GM12878 (cell line): ENCODE measurements around the gene HDGFL1. TPM values are rescaled to one million over a fixed set of nuclear protein-coding genes. Genes with fewer than 3 reads are reported as not detected.

Source experiments
- ATAC-seq: fragments of 200-7000 bp; cut with Tn5 transposase; 3 replicates; pipeline ENCODE4 v1.9.1; 2020; ENCODE audit warnings: mild to moderate bottlenecking, moderate library complexity
- BruUV-seq: library from RNA; stranded (reverse); fragments of 400-500 nt; replicated peaks from 2 replicates; lab custom pipeline; 2021; lab: Mats Ljungman, UMichigan
- CTCF ChIA-PET: fragments of 300-600 bp; sonication (Branson Sonifier 250); formaldehyde crosslinking; extraction: SDS; loops from one replicate; lab custom pipeline; 2021; ENCODE audit warnings: inconsistent platforms; lab: Yijun Ruan, JAX
- POLR2A ChIA-PET: fragments of 350-600 bp; formaldehyde crosslinking; extraction: SDS; loops from one replicate; lab custom pipeline; 2021; ENCODE audit warnings: inconsistent platforms; lab: Charles Lee
- RAD21 ChIA-PET: fragments of 300-600 bp; sonication (Branson Sonifier 250); formaldehyde crosslinking; loops from one replicate; lab custom pipeline; 2023; ENCODE audit warnings: antibody characterized with exemption; ENCODE audit not compliant: unreplicated experiment; lab: Charles Lee
- SMC1A ChIA-PET: fragments of 300-600 bp; sonication (Branson Sonifier 250); formaldehyde crosslinking; loops from one replicate; lab custom pipeline; 2023; ENCODE audit not compliant: unreplicated experiment, uncharacterized antibody; lab: Charles Lee
- DNase-seq: peaks from one replicate; pipeline ENCODE4 v3.0.0-alpha.2; 2011; ENCODE audit warnings: low read depth, low spot score
- FAIRE-seq: peaks from 3 replicates; lab custom pipeline; 2011; peaks lifted over from hg19 to GRCh38; lab: Jason Lieb, UNC
- H2AFZ ChIP-seq: 2 replicates; pipeline ENCODE4 v1.6.0; 2011; ENCODE audit warnings: low read depth, low read length, control low read depth; ENCODE audit not compliant: control insufficient read depth
- H3K27ac ChIP-seq: 2 replicates; pipeline ENCODE4 v1.5.1; 2011; ENCODE audit warnings: control low read depth; ENCODE audit not compliant: control insufficient read depth, insufficient read depth
- H3K27me3 ChIP-seq, 2 experiments: replicated peaks in 1 of 2; 2 replicates each; pipeline versions ENCODE4 v1.6.0 to v1.6.1; 2011; ENCODE audit warnings: low read length in 1 of 2; ENCODE audit not compliant: control insufficient read depth in 2 of 2, insufficient read depth in 2 of 2
- H3K36me3 ChIP-seq, 2 experiments: 2 replicates each; pipeline ENCODE4 v1.5.1; 2011; ENCODE audit warnings: low read length in 1 of 2; ENCODE audit not compliant: control insufficient read depth in 2 of 2, insufficient read depth in 2 of 2
- H3K4me1 ChIP-seq: 2 replicates; pipeline ENCODE4 v1.6.1; 2011; ENCODE audit warnings: mild to moderate bottlenecking, low read length, moderate library complexity, mixed read lengths; ENCODE audit not compliant: control insufficient read depth, insufficient read depth
- H3K4me2 ChIP-seq: 2 replicates; pipeline ENCODE4 v1.6.0; 2011; ENCODE audit warnings: control low read depth; ENCODE audit not compliant: control insufficient read depth, insufficient read depth
- H3K4me3 ChIP-seq: fragments of 200-600 bp; sonication (generic); 2 replicates; pipeline ENCODE4 v1.5.1; 2016
- H3K79me2 ChIP-seq: 2 replicates; pipeline ENCODE4 v1.6.0; 2011; ENCODE audit warnings: low read length; ENCODE audit not compliant: control insufficient read depth, insufficient read depth
- H3K9ac ChIP-seq: 2 replicates; pipeline ENCODE4 v1.8.0; 2011; ENCODE audit warnings: low read length, control low read depth, mixed read lengths; ENCODE audit not compliant: control insufficient read depth, insufficient read depth
- H3K9me3 ChIP-seq: replicated peaks from 3 replicates; pipeline ENCODE4 v1.5.1; 2011; ENCODE audit warnings: mild to moderate bottlenecking, low read length; ENCODE audit not compliant: control insufficient read depth, insufficient read depth
- H4K20me1 ChIP-seq: 2 replicates; pipeline ENCODE4 v1.6.0; 2011; ENCODE audit not compliant: control insufficient read depth, insufficient read depth
- ATF3 ChIP-seq: IDR thresholded peaks from 2 replicates; pipeline ENCODE4 v1.6.1; 2011; ENCODE audit warnings: low read depth, mild to moderate bottlenecking, low read length, moderate library complexity, borderline replicate concordance; ENCODE audit errors: extremely low read depth
- ATF7 ChIP-seq: fragments of 450-650 bp; IDR thresholded peaks from 2 replicates; pipeline ENCODE4 v1.6.1; 2016; ENCODE audit warnings: low read depth, mild to moderate bottlenecking
- BACH1 ChIP-seq: fragments of 450-650 bp; IDR thresholded peaks from 2 replicates; pipeline ENCODE4 v1.6.1; 2017; ENCODE audit warnings: mild to moderate bottlenecking, borderline replicate concordance
- CEBPZ ChIP-seq: fragments of 150-350 bp; IDR thresholded peaks from 2 replicates; pipeline ENCODE4 v1.6.1; 2016; ENCODE audit warnings: low read depth, low read length
- CHD4 ChIP-seq: fragments of 200-600 bp; sonication (generic); IDR thresholded peaks from 2 replicates; pipeline ENCODE4 v1.6.1; 2016; ENCODE audit warnings: mild to moderate bottlenecking
- FOXK2 ChIP-seq: fragments of 450-650 bp; IDR thresholded peaks from 2 replicates; pipeline ENCODE4 v1.6.1; 2017; ENCODE audit warnings: mild to moderate bottlenecking, moderate library complexity
- MLLT1 ChIP-seq: fragments of 450-650 bp; IDR thresholded peaks from 2 replicates; pipeline ENCODE4 v1.6.1; 2016; ENCODE audit warnings: mild to moderate bottlenecking
- NFYA ChIP-seq: IDR thresholded peaks from 2 replicates; pipeline ENCODE4 v1.6.1; 2011; ENCODE audit warnings: low read depth, mild to moderate bottlenecking, low read length, improper control_type of control experiment, borderline replicate concordance
- NR2C2 ChIP-seq: IDR thresholded peaks from 2 replicates; pipeline ENCODE4 v1.6.1; 2011; ENCODE audit warnings: borderline replicate concordance, low read depth; ENCODE audit not compliant: control insufficient read depth, insufficient read length
- POLR2A ChIP-seq: IDR thresholded peaks from 2 replicates; pipeline ENCODE4 v1.6.1; 2011; ENCODE audit warnings: low read depth, mild to moderate bottlenecking, low read length
- RAD21 ChIP-seq: IDR thresholded peaks from 2 replicates; pipeline ENCODE4 v1.6.1; 2011; ENCODE audit warnings: mild to moderate bottlenecking, low read depth, low read length, moderate library complexity; ENCODE audit not compliant: insufficient read depth
- STAT3 ChIP-seq: IDR thresholded peaks from 2 replicates; pipeline ENCODE4 v1.6.1; 2011; ENCODE audit warnings: low read depth, low read length, improper control_type of control experiment
- SUPT20H ChIP-seq: IDR thresholded peaks from 2 replicates; pipeline ENCODE4 v1.6.1; 2011; ENCODE audit warnings: low read depth, mild to moderate bottlenecking, low read length, moderate library complexity, borderline replicate concordance; ENCODE audit not compliant: control insufficient read depth
- TBL1XR1 ChIP-seq: IDR thresholded peaks from 2 replicates; pipeline ENCODE4 v1.6.1; 2012; ENCODE audit warnings: low read depth, low read length, improper control_type of control experiment
- WGBS: methylation state at CpG from one replicate; pipeline ENCODE4 v1.1.6; 2016; ENCODE audit warnings: low lambda C conversion rate; ENCODE audit not compliant: insufficient replicate concordance, insufficient coverage; ENCODE audit errors: missing lambda C conversion rate; 5-methylcytosine and 5-hydroxymethylcytosine counted together
- in situ Hi-C: fragments of 300-500 bp; cut with MboI; formaldehyde crosslinking; loops from 9 replicates; pipeline ENCODE4 v1.14.3; 2018; ENCODE audit warnings: mixed read lengths
- intact Hi-C: fragments of 100-400 bp; cut with micrococcal nuclease; formaldehyde crosslinking; loops from one replicate; pipeline ENCODE4 v1.14.2; 2022; ENCODE audit not compliant: unreplicated experiment
- polyA plus RNA-seq, 11 experiments: library from polyadenylated mRNA; depleted of rRNA in 4 of 11; unstranded in 6 of 11; stranded (reverse) in 5 of 11; fragments of >200 nt; fragmentation: Nextera tagmentation in 4 of 11; fragmentation: Illumina TruSeq in 1 of 11; extraction: Ambion mirVana in 4 of 11; extraction: Trizol in 1 of 11; gene quantifications; 1 replicate in 1 of 11; 2 replicates in 10 of 11; pipeline versions ENCODE4 v1.2.1 to v1.2.3, GENCODE V29; 2011 to 2016; ENCODE audit warnings: inconsistent platforms in 2 of 11, missing spikeins in 2 of 11, low read depth in 1 of 11
- total RNA-seq, 4 experiments: library from RNA; depleted of rRNA in 3 of 4; stranded (reverse); fragments of >200 nt in 3 of 4; fragmentation: Illumina TruSeq in 1 of 4; extraction: Trizol in 1 of 4; gene quantifications; 2 replicates each; pipeline versions ENCODE4 v1.2.1 to v1.2.3, GENCODE V29; 2013 to 2021

Gene HDGFL1
- total and polyA plus RNA-seq, 10 of the 15 experiments (the other 5 are each of a cell fraction or from before 2014, with no cell fraction given): 0.03 to 0.69 (median 0.19) TPM

GRCh38 chr6:22526736-22527135 is 42.6 kb upstream of the HDGFL1 start:
- ChIA-PET POLR2A (no interaction called here), SMC1A (interaction anchor here (0.6 to 1.2 kb wide), 4 partner anchors 9 to 927 kb away, joined by 3 read pairs; no protein-coding TSS in a partner anchor), RAD21 (no interaction called here), CTCF (interaction anchor here (1.2 to 1.3 kb wide), 3 partner anchors 8 to 210 kb away, joined by 3 to 4 read pairs (median 3); no protein-coding TSS in a partner anchor)
- intact Hi-C loops: no loop called here
- H3K27ac ChIP-seq: no peak overlapping the region
- H4K20me1 ChIP-seq: no peaks in the 10 kb centered on the region
- no peak overlapping the region for H3K4me2 ChIP-seq
- FAIRE-seq: no peak
- no peaks in the 10 kb centered on the region for H3K36me3 ChIP-seq
- H3K27me3 ChIP-seq: no peaks in the 10 kb centered on the region
- H3K79me2 ChIP-seq: no peaks in the 10 kb centered on the region
- no peaks in the 10 kb centered on the region for H3K9me3 ChIP-seq
- no TSS peak for BruUV-seq
- H3K4me3 ChIP-seq: no peak overlapping the region
- H3K9ac ChIP-seq: no peak overlapping the region
- H2AFZ ChIP-seq: no peak overlapping the region
- H3K4me1 ChIP-seq: no peaks in the 10 kb centered on the region
- no peak for TF ChIP-seq NFYA
- TF ChIP-seq BACH1: no peak
- TF ChIP-seq, all 136 proteins: peak for 0
- ATAC-seq: no peak
- DNase-seq: no peak
- in situ Hi-C loops: no loop called here

- no peak for FAIRE-seq
- H3K4me1 ChIP-seq: no peaks in the 10 kb centered on the region
- in situ Hi-C loops: no loop called here
- H3K9me3 ChIP-seq: no peaks in the 10 kb centered on the region
- WGBS: 60% methylated on average over 1 of the region's 1 CpG
- H2AFZ ChIP-seq: no peak overlapping the region
- SMC1A ChIA-PET: interaction anchor here (1.1 kb wide), 1 partner anchor 29 kb away, joined by 4 read pairs; no protein-coding TSS in a partner anchor
- no peak overlapping the region for H3K4me3 ChIP-seq
- intact Hi-C loops: no loop called here
- no peaks in the 10 kb centered on the region for H4K20me1 ChIP-seq
- H3K27me3 ChIP-seq: no peaks in the 10 kb centered on the region
- no peak overlapping the region for H3K4me2 ChIP-seq
- no peak overlapping the region for H3K9ac ChIP-seq
- DNase-seq: no peak
- RAD21 ChIA-PET: no interaction called here
- POLR2A ChIA-PET: no interaction called here
- no peak for ATAC-seq
- no peaks in the 10 kb centered on the region for H3K79me2 ChIP-seq
- BruUV-seq: no TSS peak
- CTCF ChIA-PET: interaction anchor here (0.9 kb wide), 1 partner anchor 207 kb away, joined by 3 read pairs; no protein-coding TSS in a partner anchor
- H3K27ac ChIP-seq: no peak overlapping the region
- H3K36me3 ChIP-seq: no peaks in the 10 kb centered on the region
- TF ChIP-seq ATF3 (no peak), ATF7 (no peak), CHD4 (no peak), RAD21 (no peak), FOXK2 (no peak), MLLT1 (no peak), POLR2A (no peak), CEBPZ (no peak), STAT3 (no peak), TBL1XR1 (no peak), SUPT20H (no peak), NR2C2 (no peak)
Measured at GRCh38 chr6:22529866-22530265, 39.5 kb upstream of the HDGFL1 start.
